B cell (primary cell): Measurements from ENCODE around the gene UGT1A4. TPM values are rescaled to one million over a fixed set of nuclear protein-coding genes. Genes with fewer than 3 reads are reported as not detected.
"Not testable (repeated sequence)": the region's sequence is repeated elsewhere in the genome, so short reads cannot be mapped to it uniquely, and the experiment has no call there.

ENCODE experiments used
- ATAC-seq: fragments of 200-7000 bp; cut with Tn5 transposase; one replicate; pipeline ENCODE4 v1.10.0; 2021; ENCODE audit warnings: low read depth, mild to moderate bottlenecking, moderate number of reproducible peaks, moderate library complexity
- CTCF ChIA-PET: fragments of 350-600 bp; sonication (Branson Sonifier 250); formaldehyde crosslinking; loops from one replicate; lab custom pipeline; 2021; ENCODE audit warnings: antibody characterized with exemption, inconsistent platforms; lab: Charles Lee
- POLR2A ChIA-PET: fragments of 350-600 bp; sonication (Branson Sonifier 250); formaldehyde crosslinking; loops from one replicate; lab custom pipeline; 2021; ENCODE audit warnings: antibody characterized with exemption; lab: Charles Lee
- DNase-seq: peaks from one replicate; pipeline ENCODE4 v3.0.0; 2013
- H2AFZ ChIP-seq: 2 replicates; pipeline ENCODE4 v1.6.1; 2012; ENCODE audit warnings: mild to moderate bottlenecking, low read depth, low read length; ENCODE audit not compliant: insufficient read depth, poor library complexity, severe bottlenecking
- H3K27ac ChIP-seq, 2 donors: 1 replicate in 1 of 2; 2 replicates in 1 of 2; pipeline ENCODE4 v1.5.1; 2012 to 2013; ENCODE audit warnings: low read length in 2 of 2, mild to moderate bottlenecking in 2 of 2, moderate library complexity in 1 of 2
- H3K27me3 ChIP-seq, 4 experiments: fragments of 200-600 bp in 1 of 4; sonication (generic) in 1 of 4; replicated peaks in 1 of 4; 1 replicate in 2 of 4; 2 replicates in 2 of 4; pipeline versions ENCODE4 v1.6.1 to v1.7.0; 2013 to 2016; ENCODE audit warnings: low read length in 3 of 4, mild to moderate bottlenecking in 2 of 4, mixed read lengths in 1 of 4, moderate library complexity in 1 of 4; ENCODE audit not compliant: insufficient read depth in 4 of 4, control insufficient read depth in 3 of 4; ENCODE audit errors: control extremely low read depth in 1 of 4
- H3K36me3 ChIP-seq, 2 experiments: replicated peaks in 1 of 2; 1 replicate in 1 of 2; 2 replicates in 1 of 2; pipeline versions ENCODE4 v1.6.1 to v1.7.1; 2013; ENCODE audit warnings: low read length in 1 of 2; ENCODE audit not compliant: insufficient read depth in 2 of 2, control insufficient read depth in 1 of 2; ENCODE audit errors: control extremely low read depth in 1 of 2, extremely low read depth in 1 of 2
- H3K4me1 ChIP-seq, 2 donors: fragments of 200-600 bp in 1 of 2; sonication (generic) in 1 of 2; 1 replicate in 1 of 2; 2 replicates in 1 of 2; pipeline versions ENCODE4 v1.5.1 to v1.6.1; 2013 to 2017; ENCODE audit warnings: low read length in 2 of 2; ENCODE audit not compliant: control insufficient read depth in 2 of 2, insufficient read depth in 2 of 2
- H3K4me2 ChIP-seq: replicated peaks from 2 replicates; pipeline ENCODE3; 2012; ENCODE audit warnings: mild to moderate bottlenecking, low read depth, low read length; ENCODE audit not compliant: poor library complexity, severe bottlenecking
- H3K4me3 ChIP-seq, 5 experiments: fragments of 200-600 bp in 1 of 5; sonication (generic) in 1 of 5; 1 replicate in 3 of 5; 2 replicates in 2 of 5; pipeline versions ENCODE4 v1.5.1 to v1.7.0; 2011 to 2016; ENCODE audit warnings: low read length in 4 of 5, mild to moderate bottlenecking in 4 of 5, low read depth in 2 of 5, control low read depth in 1 of 5, moderate library complexity in 1 of 5; ENCODE audit not compliant: insufficient read depth in 1 of 5; ENCODE audit errors: control extremely low read depth in 1 of 5, extremely low read depth in 1 of 5
- H3K79me2 ChIP-seq: fragments of 200-600 bp; sonication (generic); one replicate; pipeline ENCODE4 v1.6.0; 2016; ENCODE audit warnings: low read length; ENCODE audit not compliant: control insufficient read depth, insufficient read depth
- H3K9ac ChIP-seq: fragments of 200-600 bp; sonication (generic); 2 replicates; pipeline ENCODE4 v1.6.1; 2017; ENCODE audit warnings: mild to moderate bottlenecking, low read length, moderate library complexity
- H3K9me3 ChIP-seq, 3 donors: one replicate each; pipeline versions ENCODE4 v1.6.1 to v1.7.1; 2013; ENCODE audit warnings: low read length in 2 of 3; ENCODE audit not compliant: control insufficient read depth in 2 of 3, insufficient read depth in 1 of 3; ENCODE audit errors: control extremely low read depth in 1 of 3
- H4K20me1 ChIP-seq: 2 replicates; pipeline ENCODE4 v1.6.0; 2012; ENCODE audit warnings: mild to moderate bottlenecking, low read length; ENCODE audit not compliant: insufficient read depth, control insufficient read depth, poor library complexity, severe bottlenecking
- H3K27ac Mint-ChIP-seq: one replicate; pipeline ENCODE4 v1.8.0; 2021; ENCODE audit warnings: mixed read lengths
- H3K27me3 Mint-ChIP-seq: one replicate; pipeline ENCODE4 v1.8.0; 2021; ENCODE audit warnings: mixed read lengths
- H3K4me1 Mint-ChIP-seq: one replicate; pipeline ENCODE4 v1.8.0; 2021; ENCODE audit warnings: mixed read lengths
- H3K4me3 Mint-ChIP-seq: one replicate; pipeline ENCODE4 v1.8.0; 2021; ENCODE audit warnings: mixed read lengths
- H3K9me3 Mint-ChIP-seq: one replicate; pipeline ENCODE4 v1.8.0; 2022; ENCODE audit warnings: mixed read lengths; ENCODE audit not compliant: insufficient read depth
- EZH2 ChIP-seq: IDR thresholded peaks from 2 replicates; pipeline ENCODE4 v1.6.1; 2012; ENCODE audit warnings: borderline replicate concordance, low read depth, mild to moderate bottlenecking, moderate library complexity, low read length; ENCODE audit not compliant: insufficient read depth, poor library complexity, severe bottlenecking
- WGBS: methylation state at CpG from one replicate; pipeline ENCODE4 v1.1.5; 2013; ENCODE audit warnings: missing lambda C conversion rate; ENCODE audit not compliant: insufficient coverage; 5-methylcytosine and 5-hydroxymethylcytosine counted together
- intact Hi-C: fragments of 100-400 bp; cut with micrococcal nuclease; formaldehyde crosslinking; loops from one replicate; pipeline ENCODE4 v1.10.0; 2022
- polyA plus RNA-seq: library from polyadenylated mRNA; depleted of rRNA; stranded (reverse); fragments of >200 nt; gene quantifications from 2 replicates; pipeline ENCODE4 v1.2.3, GENCODE V29; 2012
- total RNA-seq, 2 donors: library from RNA; stranded (reverse); fragments of 120-200 nt in 1 of 2; gene quantifications; 1 replicate in 1 of 2; 2 replicates in 1 of 2; pipeline versions ENCODE4 v1.2.3 to v1.2.4, GENCODE V29; 2013 to 2022
- TF ChIP-seq, protein P1 (sequence below): fragments of 200-600 bp; IDR thresholded peaks from one replicate; pipeline ENCODE4 v1.8.0; 2022; ENCODE audit warnings: antibody characterized with exemption, mild to moderate bottlenecking

Gene UGT1A4
- total and polyA plus RNA-seq, 2 donors (not counting 1 experiment from before 2014, with no cell fraction given), result not detected

DNA sequence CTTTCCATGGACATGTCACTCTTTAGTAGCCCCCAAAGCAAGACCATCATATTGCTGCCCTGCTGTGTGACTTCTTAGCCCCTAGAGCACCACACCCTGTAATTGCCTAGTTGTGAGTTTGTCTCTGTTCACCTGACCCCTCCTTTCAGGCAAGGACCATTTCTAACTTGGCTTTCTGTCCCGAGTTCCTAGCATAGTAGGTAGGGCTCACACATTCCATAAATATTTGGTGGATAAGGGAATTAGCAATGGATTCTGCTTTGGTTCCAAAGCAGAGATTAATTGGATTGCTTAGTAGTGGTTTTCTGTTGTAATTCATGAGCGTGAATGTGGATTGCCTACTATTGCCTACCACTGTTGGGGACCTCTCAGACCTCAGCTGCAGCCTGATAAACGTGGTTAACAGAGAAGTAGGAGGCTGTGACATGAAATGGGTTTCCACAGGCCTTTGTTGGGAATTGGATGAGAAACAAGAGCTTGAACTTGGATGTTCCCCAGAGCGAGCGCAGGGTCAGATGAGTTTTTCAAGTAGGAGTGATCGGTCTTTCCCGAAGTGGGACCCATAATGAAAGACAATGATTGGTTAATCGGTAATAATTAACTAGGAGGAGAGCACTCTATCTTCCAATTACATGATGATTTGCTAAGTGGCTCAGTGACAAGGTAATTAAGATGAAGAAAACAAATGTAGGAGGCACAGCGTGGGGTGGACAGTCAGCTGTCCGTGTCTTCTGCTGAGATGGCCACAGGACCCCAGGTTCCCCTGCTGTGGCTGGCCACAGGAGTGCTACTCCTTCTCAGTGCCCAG, 28.1 kb downstream of the UGT1A4 start:
- Histone ChIP-seq H3K9ac (no peak overlapping the region), H3K4me2 (no peak overlapping the region), H2AFZ (no peak overlapping the region), H3K4me1 (no peaks in the 10 kb centered on the region), H3K4me3 (no peak overlapping the region), H3K27ac (no peak overlapping the region), H3K36me3 (no peaks in the 10 kb centered on the region), H3K79me2 (no peaks in the 10 kb centered on the region), H4K20me1 (no peaks in the 10 kb centered on the region), H3K9me3 (peaks cover 1 to 14% (median 8%) of the 10 kb centered on the region in 3 donors), H3K27me3 (peaks cover 0 to 3% (median 0%) of the 10 kb centered on the region in 4 experiments)
- CTCF ChIA-PET, result no interaction called here
- DNase-seq, result no peak
- Mint-ChIP-seq H3K9me3 (peaks cover 4% of the 10 kb centered on the region), H3K4me3 (no peak overlapping the region), H3K4me1 (no peaks in the 10 kb centered on the region), H3K27me3 (peaks cover 40% of the 10 kb centered on the region), H3K27ac (no peak overlapping the region)
- intact Hi-C loops, result no loop called here
- POLR2A ChIA-PET, result no interaction called here
- no peak for ATAC-seq
- no peak for TF ChIP-seq EZH2
- 87% methylated on average over 7 of the region's 10 CpGs for WGBS

DNA sequence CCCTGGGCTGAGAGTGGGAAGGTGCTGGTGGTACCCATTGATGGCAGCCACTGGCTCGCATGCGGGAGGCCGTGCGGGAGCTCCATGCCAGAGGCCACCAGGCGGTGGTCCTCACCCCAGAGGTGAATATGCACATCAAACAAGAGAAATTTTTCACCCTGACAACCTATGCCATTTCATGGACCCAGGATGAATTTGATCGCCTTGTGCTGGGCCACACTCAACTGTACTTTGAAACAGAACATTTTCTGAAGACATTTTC, 28.7 kb downstream of the UGT1A4 start:
- Mint-ChIP-seq H3K27ac (no peak overlapping the region), H3K27me3 (peaks cover 35% of the 10 kb centered on the region), H3K9me3 (peaks cover 4% of the 10 kb centered on the region), H3K4me1 (no peaks in the 10 kb centered on the region), H3K4me3 (no peak overlapping the region)
- intact Hi-C loops, result no loop called here
- DNase-seq (no peak), ATAC-seq (no peak)
- no peaks in the 10 kb centered on the region for H3K79me2 ChIP-seq
- H3K4me1 ChIP-seq, result no peaks in the 10 kb centered on the region
- POLR2A ChIA-PET, result no interaction called here
- CTCF ChIA-PET, result no interaction called here
- no peak for TF ChIP-seq EZH2
- TF ChIP-seq, protein P1, sequence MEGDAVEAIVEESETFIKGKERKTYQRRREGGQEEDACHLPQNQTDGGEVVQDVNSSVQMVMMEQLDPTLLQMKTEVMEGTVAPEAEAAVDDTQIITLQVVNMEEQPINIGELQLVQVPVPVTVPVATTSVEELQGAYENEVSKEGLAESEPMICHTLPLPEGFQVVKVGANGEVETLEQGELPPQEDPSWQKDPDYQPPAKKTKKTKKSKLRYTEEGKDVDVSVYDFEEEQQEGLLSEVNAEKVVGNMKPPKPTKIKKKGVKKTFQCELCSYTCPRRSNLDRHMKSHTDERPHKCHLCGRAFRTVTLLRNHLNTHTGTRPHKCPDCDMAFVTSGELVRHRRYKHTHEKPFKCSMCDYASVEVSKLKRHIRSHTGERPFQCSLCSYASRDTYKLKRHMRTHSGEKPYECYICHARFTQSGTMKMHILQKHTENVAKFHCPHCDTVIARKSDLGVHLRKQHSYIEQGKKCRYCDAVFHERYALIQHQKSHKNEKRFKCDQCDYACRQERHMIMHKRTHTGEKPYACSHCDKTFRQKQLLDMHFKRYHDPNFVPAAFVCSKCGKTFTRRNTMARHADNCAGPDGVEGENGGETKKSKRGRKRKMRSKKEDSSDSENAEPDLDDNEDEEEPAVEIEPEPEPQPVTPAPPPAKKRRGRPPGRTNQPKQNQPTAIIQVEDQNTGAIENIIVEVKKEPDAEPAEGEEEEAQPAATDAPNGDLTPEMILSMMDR, result no peak
- no peak overlapping the region for H3K9ac ChIP-seq
- peaks cover 1 to 14% (median 8%) of the 10 kb centered on the region in 3 donors for H3K9me3 ChIP-seq
- no peaks in the 10 kb centered on the region for H4K20me1 ChIP-seq
- WGBS, result 92% methylated on average over 6 of the region's 6 CpGs
- H3K4me3 ChIP-seq, result no peak overlapping the region
- no peaks in the 10 kb centered on the region for H3K36me3 ChIP-seq
- H2AFZ ChIP-seq, result no peak overlapping the region
- H3K27ac ChIP-seq, result no peak overlapping the region
- peaks cover 0 to 3% (median 0%) of the 10 kb centered on the region in 4 experiments for H3K27me3 ChIP-seq
- H3K4me2 ChIP-seq, result no peak overlapping the region

DNA sequence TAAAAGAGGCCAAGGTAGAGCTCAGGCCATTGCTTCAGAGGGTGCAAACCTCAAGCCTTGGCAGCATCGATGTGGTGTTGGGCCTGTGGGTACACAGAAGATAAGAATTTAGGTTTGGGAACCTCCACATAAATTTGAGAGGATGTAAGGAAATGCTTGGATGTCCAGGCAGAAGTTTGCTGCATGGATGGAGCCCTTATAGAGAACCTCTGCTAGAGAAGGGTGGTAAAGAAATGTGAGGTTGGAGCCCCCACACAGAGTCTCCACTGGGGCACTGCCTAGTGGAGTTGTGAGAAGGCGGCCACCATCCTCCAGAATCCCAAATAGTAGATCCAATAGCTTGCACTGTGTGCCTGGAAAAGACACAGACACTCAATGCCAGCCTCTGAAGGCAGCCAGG, 32.2 kb downstream of the UGT1A4 start:
- CTCF ChIA-PET, H2AFZ ChIP-seq, H4K20me1 ChIP-seq, POLR2A ChIA-PET, H3K4me1 ChIP-seq, H3K79me2 ChIP-seq, H3K27me3 ChIP-seq, H3K4me3 ChIP-seq, H3K36me3 ChIP-seq, DNase-seq, H3K4me3 Mint-ChIP-seq, H3K9me3 Mint-ChIP-seq, ATAC-seq, H3K4me1 Mint-ChIP-seq, H3K27ac ChIP-seq, H3K9ac ChIP-seq, H3K4me2 ChIP-seq, H3K27ac Mint-ChIP-seq, intact Hi-C loops: not testable (repeated sequence)
- peaks cover 36% of the 10 kb centered on the region for H3K27me3 Mint-ChIP-seq
- H3K9me3 ChIP-seq, result peaks cover 1 to 16% (median 8%) of the 10 kb centered on the region in 3 donors
- WGBS, result 100% methylated on average over 1 of the region's 2 CpGs
